Measurements from ENCODE around the gene PPFIBP2.
A peak's percentile ranks its signal among the peaks of the same experiment; 100 is the strongest.

The PPFIBP2 gene

DNA sequence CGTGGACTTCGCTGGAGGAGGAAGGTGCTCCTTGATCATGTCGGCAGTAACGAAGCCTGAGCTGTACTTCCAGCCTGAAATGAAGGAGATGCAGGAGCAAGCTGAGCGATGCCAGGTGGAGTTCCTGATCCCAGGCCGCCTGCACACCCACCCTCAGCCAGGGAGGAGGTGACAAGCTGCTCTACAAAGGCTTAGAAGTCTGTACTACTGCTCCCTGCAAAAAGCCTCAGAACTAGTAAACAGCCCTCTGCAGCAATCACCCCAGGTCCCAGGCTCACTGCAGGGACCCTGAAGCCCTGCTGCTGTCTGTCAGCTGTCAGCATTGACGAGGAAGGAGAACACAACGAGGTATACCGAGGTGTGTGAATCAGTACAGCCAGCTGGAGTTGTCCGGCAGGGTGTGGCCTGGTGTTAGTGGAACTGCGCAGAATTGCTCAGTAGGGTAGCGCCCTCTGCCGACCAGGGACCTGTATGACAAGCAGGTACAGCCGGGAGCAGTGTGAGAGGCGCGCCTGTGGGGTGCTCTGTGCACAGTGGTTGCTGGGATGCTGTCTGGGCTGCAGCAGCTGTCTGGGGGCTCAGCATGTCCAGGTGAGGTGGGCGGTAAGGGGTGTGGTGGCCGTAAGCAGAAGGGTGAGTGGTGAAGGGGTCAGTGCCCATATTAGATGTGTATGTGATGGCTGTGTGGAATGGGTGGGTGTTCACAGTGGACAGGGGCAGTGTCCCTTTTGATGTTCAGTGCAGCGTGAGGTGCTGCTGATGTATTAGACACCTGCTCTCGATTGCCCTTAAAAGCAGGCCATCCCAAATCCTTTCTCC, 151.9 kb downstream of the PPFIBP2 start:
- peak overlapping the region in 1 of 2 donors; percentile 30 for H3K9ac ChIP-seq (ENCODE audit: low read depth in 1 of 2, low read length in 2 of 2)
- peaks cover 0 to 4% of the 10 kb centered on the region in 2 donors for H3K4me1 ChIP-seq (ENCODE audit: control insufficient read depth in 1 of 2, insufficient read depth in 2 of 2, low read length in 2 of 2)
- no peaks in the 10 kb centered on the region for H3K9me3 ChIP-seq (ENCODE audit: control insufficient read depth in 1 of 2, low read length in 2 of 2)
- H3K27me3 ChIP-seq (ENCODE audit: control insufficient read depth in 1 of 2, insufficient read depth in 2 of 2, low read length in 2 of 2): no peaks in the 10 kb centered on the region
- H3K4me3 ChIP-seq (ENCODE audit: low read depth in 1 of 2, low read length in 2 of 2): no peak overlapping the region
- no peak overlapping the region for H3K27ac ChIP-seq (ENCODE audit: low read depth, low read length)
- peaks cover 11 to 27% of the 10 kb centered on the region in 2 donors for H3K36me3 ChIP-seq (ENCODE audit: control insufficient read depth in 1 of 2, insufficient read depth in 2 of 2, low read length in 2 of 2)

DNA sequence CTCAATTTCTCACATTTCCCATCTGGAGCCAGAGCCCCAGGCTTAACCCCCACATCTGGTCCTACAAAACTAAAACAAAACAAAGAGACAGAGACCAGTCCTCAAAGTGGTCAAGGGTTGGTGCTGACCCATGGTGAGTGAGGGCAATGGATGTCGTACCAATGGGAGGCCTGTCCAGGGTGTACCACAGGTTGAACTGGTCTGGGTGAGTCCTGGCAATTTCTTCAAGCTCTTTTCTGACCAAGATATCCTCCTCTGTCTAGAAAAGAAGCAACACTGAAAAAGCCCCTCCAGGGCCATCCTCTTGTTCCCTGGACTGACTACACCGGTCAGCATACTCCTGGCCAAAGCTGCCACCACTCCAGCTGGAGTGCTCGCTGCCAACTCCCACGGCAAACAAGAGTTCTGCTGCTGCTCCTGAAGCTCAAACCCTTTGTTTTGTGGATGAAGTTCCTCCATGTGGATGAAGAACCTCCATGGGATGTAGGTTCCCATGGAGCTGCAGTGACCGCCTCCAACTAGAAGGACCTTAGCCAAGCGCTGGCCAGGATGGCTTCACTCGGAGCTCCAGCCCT, 152.6 kb downstream of the PPFIBP2 start:
- H3K27me3 ChIP-seq (ENCODE audit: control insufficient read depth in 1 of 2, insufficient read depth in 2 of 2, low read length in 2 of 2): no peaks in the 10 kb centered on the region
- no peak overlapping the region for H3K27ac ChIP-seq (ENCODE audit: low read depth, low read length)
- H3K9me3 ChIP-seq (ENCODE audit: control insufficient read depth in 1 of 2, low read length in 2 of 2): no peaks in the 10 kb centered on the region
- H3K4me1 ChIP-seq (ENCODE audit: control insufficient read depth in 1 of 2, insufficient read depth in 2 of 2, low read length in 2 of 2): peaks cover 0 to 5% of the 10 kb centered on the region in 2 donors
- peaks cover 11 to 27% of the 10 kb centered on the region in 2 donors for H3K36me3 ChIP-seq (ENCODE audit: control insufficient read depth in 1 of 2, insufficient read depth in 2 of 2, low read length in 2 of 2)
- H3K4me3 ChIP-seq (ENCODE audit: low read depth in 1 of 2, low read length in 2 of 2): no peak overlapping the region
- no peak overlapping the region for H3K9ac ChIP-seq (ENCODE audit: low read depth in 1 of 2, low read length in 2 of 2)

- Histone ChIP-seq H3K27ac (ENCODE audit: low read depth, low read length) (no peak overlapping the region), H3K36me3 (ENCODE audit: control insufficient read depth in 1 of 2, insufficient read depth in 2 of 2, low read length in 2 of 2) (peaks cover 11 to 27% of the 10 kb centered on the region in 2 donors), H3K9ac (ENCODE audit: low read depth in 1 of 2, low read length in 2 of 2) (no peak overlapping the region), H3K4me1 (ENCODE audit: control insufficient read depth in 1 of 2, insufficient read depth in 2 of 2, low read length in 2 of 2) (peaks cover under 1 to 11% of the 10 kb centered on the region in 2 donors), H3K4me3 (ENCODE audit: low read depth in 1 of 2, low read length in 2 of 2) (no peak overlapping the region), H3K27me3 (ENCODE audit: control insufficient read depth in 1 of 2, insufficient read depth in 2 of 2, low read length in 2 of 2) (no peaks in the 10 kb centered on the region), H3K9me3 (ENCODE audit: control insufficient read depth in 1 of 2, low read length in 2 of 2) (no peaks in the 10 kb centered on the region)
These were observed 153.7 kb downstream of the PPFIBP2 start for GRCh38 chr11:7667460-7667859.

DNA sequence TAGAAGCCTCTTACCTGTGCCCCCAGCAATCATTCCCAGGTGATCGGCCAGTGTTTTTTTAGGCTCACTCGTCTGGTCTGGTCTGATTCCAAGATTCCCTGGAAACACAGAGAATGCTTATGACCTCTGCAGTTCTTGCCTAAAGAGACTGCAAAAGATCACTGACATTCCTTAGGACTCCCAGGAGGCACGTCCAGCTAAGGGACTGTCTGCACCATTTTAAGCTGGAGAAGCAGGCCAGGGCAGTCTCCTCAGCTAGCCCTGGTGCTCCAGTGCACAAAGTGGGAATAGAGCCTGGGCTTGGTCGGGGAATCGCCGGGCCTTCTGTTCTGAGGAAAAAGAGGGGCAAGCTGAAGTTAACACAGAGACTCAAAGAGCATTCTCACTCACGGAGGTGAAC, 154.7 kb downstream of the PPFIBP2 start:
- Histone ChIP-seq H3K4me1 (ENCODE audit: control insufficient read depth in 1 of 2, insufficient read depth in 2 of 2, low read length in 2 of 2) (peaks cover 9 to 17% of the 10 kb centered on the region in 2 donors), H3K4me3 (ENCODE audit: low read depth in 1 of 2, low read length in 2 of 2) (no peak overlapping the region), H3K27ac (ENCODE audit: low read depth, low read length) (no peak overlapping the region), H3K27me3 (ENCODE audit: control insufficient read depth in 1 of 2, insufficient read depth in 2 of 2, low read length in 2 of 2) (peaks cover 3 to 6% of the 10 kb centered on the region in 2 donors), H3K9me3 (ENCODE audit: control insufficient read depth in 1 of 2, low read length in 2 of 2) (no peaks in the 10 kb centered on the region), H3K36me3 (ENCODE audit: control insufficient read depth in 1 of 2, insufficient read depth in 2 of 2, low read length in 2 of 2) (peaks cover 11 to 27% of the 10 kb centered on the region in 2 donors), H3K9ac (ENCODE audit: low read depth in 1 of 2, low read length in 2 of 2) (no peak overlapping the region)

DNA sequence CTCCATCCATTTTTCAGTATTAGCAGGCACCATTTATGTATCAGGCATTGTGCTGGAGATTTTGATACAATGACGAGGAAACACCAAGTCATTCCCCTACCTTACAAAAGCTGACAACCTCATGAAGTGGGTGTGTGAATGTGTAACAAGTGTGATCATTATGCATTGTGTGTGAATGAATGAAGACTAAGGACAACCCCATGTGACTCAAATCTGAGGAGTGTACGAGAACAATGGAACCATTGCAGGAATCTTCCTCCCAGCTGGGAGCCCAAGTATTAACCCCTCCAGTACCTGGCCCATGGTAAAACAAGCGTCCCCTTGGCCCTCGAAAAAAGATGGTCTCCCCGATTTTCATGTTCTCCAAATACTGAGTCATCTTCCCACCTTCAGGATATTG, 155.1 kb downstream of the PPFIBP2 start:
- Histone ChIP-seq H3K27ac (ENCODE audit: low read depth, low read length) (no peak overlapping the region), H3K9me3 (ENCODE audit: control insufficient read depth in 1 of 2, low read length in 2 of 2) (no peaks in the 10 kb centered on the region), H3K4me3 (ENCODE audit: low read depth in 1 of 2, low read length in 2 of 2) (no peak overlapping the region), H3K4me1 (ENCODE audit: control insufficient read depth in 1 of 2, insufficient read depth in 2 of 2, low read length in 2 of 2) (peaks cover 10 to 17% of the 10 kb centered on the region in 2 donors), H3K36me3 (ENCODE audit: control insufficient read depth in 1 of 2, insufficient read depth in 2 of 2, low read length in 2 of 2) (peaks cover 11 to 27% of the 10 kb centered on the region in 2 donors), H3K27me3 (ENCODE audit: control insufficient read depth in 1 of 2, insufficient read depth in 2 of 2, low read length in 2 of 2) (peaks cover 3 to 6% of the 10 kb centered on the region in 2 donors), H3K9ac (ENCODE audit: low read depth in 1 of 2, low read length in 2 of 2) (no peak overlapping the region)

- Histone ChIP-seq H3K9me3 (ENCODE audit: control insufficient read depth in 1 of 2, low read length in 2 of 2) (no peaks in the 10 kb centered on the region), H3K27me3 (ENCODE audit: control insufficient read depth in 1 of 2, insufficient read depth in 2 of 2, low read length in 2 of 2) (peaks cover 3 to 13% of the 10 kb centered on the region in 2 donors), H3K36me3 (ENCODE audit: control insufficient read depth in 1 of 2, insufficient read depth in 2 of 2, low read length in 2 of 2) (peaks cover 11 to 20% of the 10 kb centered on the region in 2 donors), H3K4me3 (ENCODE audit: low read depth in 1 of 2, low read length in 2 of 2) (no peak overlapping the region), H3K27ac (ENCODE audit: low read depth, low read length) (no peak overlapping the region), H3K4me1 (ENCODE audit: control insufficient read depth in 1 of 2, insufficient read depth in 2 of 2, low read length in 2 of 2) (peaks cover 14 to 15% of the 10 kb centered on the region in 2 donors), H3K9ac (ENCODE audit: low read depth in 1 of 2, low read length in 2 of 2) (no peak overlapping the region)
These were observed 156.8 kb downstream of the PPFIBP2 start for GRCh38 chr11:7670641-7671040.

GRCh38 chr11:7671347-7672215, 157.8 kb downstream of the PPFIBP2 start:
- H3K27ac ChIP-seq (ENCODE audit: low read depth, low read length): no peak overlapping the region
- H3K27me3 ChIP-seq (ENCODE audit: control insufficient read depth in 1 of 2, insufficient read depth in 2 of 2, low read length in 2 of 2): peaks cover 3 to 13% of the 10 kb centered on the region in 2 donors
- peaks cover 13 to 15% of the 10 kb centered on the region in 2 donors for H3K4me1 ChIP-seq (ENCODE audit: control insufficient read depth in 1 of 2, insufficient read depth in 2 of 2, low read length in 2 of 2)
- H3K4me3 ChIP-seq (ENCODE audit: low read depth in 1 of 2, low read length in 2 of 2): no peak overlapping the region
- H3K9ac ChIP-seq (ENCODE audit: low read depth in 1 of 2, low read length in 2 of 2): no peak overlapping the region
- peaks cover 11 to 14% of the 10 kb centered on the region in 2 donors for H3K36me3 ChIP-seq (ENCODE audit: control insufficient read depth in 1 of 2, insufficient read depth in 2 of 2, low read length in 2 of 2)
- H3K9me3 ChIP-seq (ENCODE audit: control insufficient read depth in 1 of 2, low read length in 2 of 2): no peaks in the 10 kb centered on the region

- peak overlapping the region; percentile 26 to 31 for H3K9ac ChIP-seq (ENCODE audit: low read depth in 1 of 2, low read length in 2 of 2)
- no peaks in the 10 kb centered on the region for H3K9me3 ChIP-seq (ENCODE audit: control insufficient read depth in 1 of 2, low read length in 2 of 2)
- no peak overlapping the region for H3K27ac ChIP-seq (ENCODE audit: low read depth, low read length)
- H3K36me3 ChIP-seq (ENCODE audit: control insufficient read depth in 1 of 2, insufficient read depth in 2 of 2, low read length in 2 of 2): peaks cover 8 to 10% of the 10 kb centered on the region in 2 donors
- peak overlapping the region; percentile 36 to 63 for H3K4me3 ChIP-seq (ENCODE audit: low read depth in 1 of 2, low read length in 2 of 2)
- H3K4me1 ChIP-seq (ENCODE audit: control insufficient read depth in 1 of 2, insufficient read depth in 2 of 2, low read length in 2 of 2): peaks cover 13 to 15% of the 10 kb centered on the region in 2 donors
- H3K27me3 ChIP-seq (ENCODE audit: control insufficient read depth in 1 of 2, insufficient read depth in 2 of 2, low read length in 2 of 2): peaks cover 3 to 13% of the 10 kb centered on the region in 2 donors
These were observed 158.6 kb downstream of the PPFIBP2 start for GRCh38 chr11:7672276-7672959.

- Histone ChIP-seq H3K27ac (ENCODE audit: low read depth, low read length) (no peak within 1 kb of the TSS), H3K4me3 (ENCODE audit: low read depth in 1 of 2, low read length in 2 of 2) (peak within 1 kb of the TSS; percentile 36 to 63), H3K4me1 (ENCODE audit: control insufficient read depth in 1 of 2, insufficient read depth in 2 of 2, low read length in 2 of 2) (peaks cover 13 to 15% of the 10 kb centered on the region in 2 donors), H3K9me3 (ENCODE audit: control insufficient read depth in 1 of 2, low read length in 2 of 2) (no peaks in the 10 kb centered on the region), H3K9ac (ENCODE audit: low read depth in 1 of 2, low read length in 2 of 2) (peak within 1 kb of the TSS; percentile 31 to 38), H3K36me3 (ENCODE audit: control insufficient read depth in 1 of 2, insufficient read depth in 2 of 2, low read length in 2 of 2) (peaks cover 2 to 5% of the 10 kb centered on the region in 2 donors), H3K27me3 (ENCODE audit: control insufficient read depth in 1 of 2, insufficient read depth in 2 of 2, low read length in 2 of 2) (peaks cover 3 to 13% of the 10 kb centered on the region in 2 donors)
These were observed 159.3 kb downstream of the PPFIBP2 start, which contains the start of gene CYB5R2 for GRCh38 chr11:7672960-7673723. TSS of gene CYB5R2 (minus strand) at chr11:7673500. CDS start at chr11:7672825, 675 bp downstream.

Data from duodenal mucosa (tissue), 2 donors.